HepG2 (cell line): ENCODE data around the gene EEIG1. TPM values are rescaled to one million over a fixed set of nuclear protein-coding genes. Genes with fewer than 3 reads are reported as not detected.

Source experiments
- ATAC-seq: fragments of 200-7000 bp; cut with Tn5 transposase; 3 replicates; pipeline ENCODE4 v1.9.1; 2020; ENCODE audit warnings: mild to moderate bottlenecking, moderate library complexity
- BruUV-seq: library from RNA; stranded (reverse); fragments of 400-500 nt; replicated peaks from 2 replicates; lab custom pipeline; 2021; lab: Mats Ljungman, UMichigan
- CTCF ChIA-PET: fragments of 300-600 bp; formaldehyde crosslinking; extraction: SDS; loops from one replicate; lab custom pipeline; 2021; ENCODE audit warnings: low total read pairs, inconsistent platforms, low intra/inter-chr PET ratio; lab: Yijun Ruan, JAX
- POLR2A ChIA-PET: fragments of 350-600 bp; sonication (Branson Sonifier 250); formaldehyde crosslinking; loops from one replicate; lab custom pipeline; 2020; ENCODE audit warnings: antibody characterized with exemption, inconsistent platforms; lab: Yijun Ruan, JAX
- DNase-seq: peaks from one replicate; pipeline ENCODE4 v3.0.0-alpha.2; 2015; ENCODE audit warnings: low spot score
- FAIRE-seq: peaks from 3 replicates; lab custom pipeline; 2011; peaks lifted over from hg19 to GRCh38; lab: Jason Lieb, UNC
- H2AFZ ChIP-seq: one replicate; pipeline ENCODE4 v1.6.1; 2011; ENCODE audit warnings: low read length, inconsistent platforms
- H3K27ac ChIP-seq: fragments of 300-600 bp; 3 replicates; pipeline ENCODE4 v1.8.0; 2011; ENCODE audit warnings: mixed run types, mild to moderate bottlenecking, mixed read lengths, low read length, inconsistent platforms; ENCODE audit not compliant: insufficient read depth; ENCODE audit errors: extremely low read length
- H3K27me3 ChIP-seq, 2 experiments: fragments of 200-600 bp in 1 of 2; 2 replicates in 1 of 2; 3 replicates in 1 of 2; pipeline versions ENCODE4 v1.6.0 to v1.8.0; 2011; ENCODE audit warnings: low read length in 2 of 2, mild to moderate bottlenecking in 2 of 2, moderate library complexity in 2 of 2, inconsistent platforms in 1 of 2; ENCODE audit not compliant: insufficient read depth in 2 of 2, control insufficient read depth in 1 of 2
- H3K36me3 ChIP-seq, 2 experiments: fragments of 200-600 bp in 1 of 2; replicated peaks in 1 of 2; 2 replicates in 1 of 2; 3 replicates in 1 of 2; pipeline versions ENCODE4 v1.5.1 to v1.8.0; 2011; ENCODE audit warnings: low read length in 2 of 2, inconsistent platforms in 1 of 2; ENCODE audit not compliant: insufficient read depth in 2 of 2, control insufficient read depth in 1 of 2
- H3K4me1 ChIP-seq: 2 replicates; pipeline ENCODE4 v1.5.1; 2012; ENCODE audit warnings: low read length, inconsistent platforms; ENCODE audit not compliant: insufficient read depth
- H3K4me2 ChIP-seq: 2 replicates; pipeline ENCODE4 v1.6.0; 2011; ENCODE audit warnings: low read depth, low read length, inconsistent platforms
- H3K4me3 ChIP-seq, 3 experiments: fragments of 200-600 bp in 1 of 3; sonication (generic), shearing (Covaris generic) in 1 of 3; replicated peaks in 1 of 3; 2 replicates each; pipeline ENCODE4 v1.5.1; 2011 to 2016; ENCODE audit warnings: low read length in 3 of 3, inconsistent platforms in 2 of 3, low read depth in 2 of 3, mild to moderate bottlenecking in 2 of 3, control low read depth in 1 of 3, mixed read lengths in 1 of 3; ENCODE audit not compliant: insufficient read depth in 1 of 3
- H3K79me2 ChIP-seq: one replicate; pipeline ENCODE4 v1.6.1; 2011; ENCODE audit warnings: low read length, inconsistent platforms; ENCODE audit not compliant: insufficient read depth
- H3K9ac ChIP-seq: 2 replicates; pipeline ENCODE4 v1.6.0; 2011; ENCODE audit warnings: mild to moderate bottlenecking, low read depth, low read length, inconsistent platforms; ENCODE audit not compliant: insufficient read depth
- H3K9me3 ChIP-seq: 2 replicates; pipeline ENCODE4 v1.5.1; 2012; ENCODE audit warnings: mild to moderate bottlenecking, low read length
- H4K20me1 ChIP-seq: 2 replicates; pipeline ENCODE4 v1.6.0; 2011; ENCODE audit warnings: inconsistent platforms, mild to moderate bottlenecking, low read length, moderate library complexity; ENCODE audit not compliant: insufficient read depth
- CBX1 ChIP-seq: IDR thresholded peaks from one replicate; pipeline ENCODE4 v1.6.1; 2016; ENCODE audit warnings: antibody characterized with exemption, low read depth
- DBP ChIP-seq: sonication (generic); formaldehyde crosslinking; IDR thresholded peaks from 2 replicates; pipeline ENCODE4 v1.4.0; 2020; ENCODE audit warnings: missing genetic modification reagents; ENCODE audit errors: not compliant biosample characterization
- FOXP4 ChIP-seq: sonication (generic); formaldehyde crosslinking; IDR thresholded peaks from 2 replicates; pipeline ENCODE4 v1.4.0; 2020; ENCODE audit warnings: missing genetic modification reagents
- MED1 ChIP-seq: sonication (generic); formaldehyde crosslinking; IDR thresholded peaks from 2 replicates; pipeline ENCODE4 v1.4.0; 2020; ENCODE audit warnings: missing genetic modification reagents
- NFATC3 ChIP-seq: sonication (generic); formaldehyde crosslinking; IDR thresholded peaks from 2 replicates; pipeline ENCODE4 v1.5.1; 2020; ENCODE audit warnings: mild to moderate bottlenecking, missing genetic modification reagents
- ZNF280B ChIP-seq: sonication (generic); formaldehyde crosslinking; IDR thresholded peaks from 2 replicates; pipeline ENCODE4 v1.5.0; 2020; ENCODE audit warnings: missing genetic modification reagents, mild to moderate bottlenecking, borderline replicate concordance
- ZNF331 ChIP-seq: sonication (generic); formaldehyde crosslinking; IDR thresholded peaks from 2 replicates; pipeline ENCODE4 v1.4.0; 2020; ENCODE audit warnings: missing genetic modification reagents
- ZNF564 ChIP-seq: sonication (generic); formaldehyde crosslinking; IDR thresholded peaks from 2 replicates; pipeline ENCODE4 v1.8.1; 2023; ENCODE audit warnings: mild to moderate bottlenecking, missing genetic modification reagents
- WGBS: methylation state at CpG from one replicate; pipeline ENCODE4 v1.1.6; 2017; ENCODE audit warnings: low lambda C conversion rate; 5-methylcytosine and 5-hydroxymethylcytosine counted together
- in situ Hi-C: cut with HindIII; loops from 2 replicates; pipeline ENCODE4 v1.10.0; 2017; ENCODE audit warnings: low pct_unique_long_range_greater_than_20kb; ENCODE audit not compliant: extremely low pct_ligation_motif_present
- intact Hi-C: fragments of 100-400 bp; cut with micrococcal nuclease; formaldehyde crosslinking; loops from one replicate; pipeline ENCODE4 v1.10.0; 2022; ENCODE audit not compliant: unreplicated experiment
- polyA plus RNA-seq, 8 experiments: library from polyadenylated mRNA; depleted of rRNA in 3 of 8; stranded (reverse) in 7 of 8; unstranded in 1 of 8; fragments of >200 nt; fragmentation: Illumina TruSeq in 4 of 8; extraction: Trizol in 4 of 8; gene quantifications; 2 replicates each; pipeline versions ENCODE4 v1.2.1 to v1.2.3, GENCODE V29; 2011 to 2016; ENCODE audit warnings: low read depth in 4 of 8, missing spikeins in 1 of 8, mixed read lengths in 1 of 8; ENCODE audit not compliant: insufficient read depth in 1 of 8
- total RNA-seq, 5 experiments: library from RNA; depleted of rRNA; stranded (reverse); fragments of >200 nt; fragmentation: Illumina TruSeq; extraction: Trizol; gene quantifications; 2 replicates each; pipeline ENCODE4 v1.2.3, GENCODE V29; 2016; ENCODE audit warnings: low read depth in 1 of 5

EEIG1 gene
- total and polyA plus RNA-seq, 2 of the 13 experiments (the other 11 are each of a cell fraction or from before 2014, with no cell fraction given), result 16.6 to 25.2 TPM

- Histone ChIP-seq H3K4me3 (no peak overlapping the region), H3K4me1 (peaks cover 68% of the 10 kb centered on the region), H3K36me3 (peaks cover 1 to 9% of the 10 kb centered on the region in 2 experiments; a peak in 3 of 5 replicates), H3K27me3 (no peaks in the 10 kb centered on the region), H2AFZ (no peak overlapping the region), H3K79me2 (peaks cover 86% of the 10 kb centered on the region), H4K20me1 (no peaks in the 10 kb centered on the region), H3K9ac (no peak overlapping the region), H3K9me3 (no peaks in the 10 kb centered on the region), H3K4me2 (no peak overlapping the region), H3K27ac (no peak overlapping the region)
- no TSS peak for BruUV-seq
- intact Hi-C loops, result no loop called here
- ChIA-PET POLR2A (interaction anchor here (1.2 to 3.3 kb wide), 2 partner anchors 8 to 12 kb away, joined by 5 to 9 read pairs; no protein-coding TSS in a partner anchor), CTCF (no interaction called here)
- no peak for FAIRE-seq
- WGBS, result 95% methylated on average over 3 of the region's 3 CpGs
- in situ Hi-C loops, result no loop called here
- no peak for ATAC-seq
- TF ChIP-seq MED1 (CRISPR knock-in tag) (no peak), NFATC3 (CRISPR knock-in tag) (no peak), FOXP4 (CRISPR knock-in tag) (no peak), ZNF331 (CRISPR knock-in tag) (no peak), CBX1 (no peak), ZNF280B (no peak), DBP (no peak), ZNF564 (CRISPR knock-in tag) (no peak)
- DNase-seq, result no peak
Measured at GRCh38 chr9:127963041-127963358, 17.8 kb downstream of the EEIG1 start.
